CD4-positive, alpha-beta T cell treated with Interleukin-4 for 4 hours (primary cell): ENCODE measurements around the gene KAT2B.
"Not testable (repeated sequence)": the region's sequence is repeated elsewhere in the genome, so short reads cannot be mapped to it uniquely, and the experiment has no call there.

Experiments
- DNase-seq: peaks from one replicate; pipeline ENCODE4 v3.0.0-alpha.2; 2020

KAT2B gene

DNA sequence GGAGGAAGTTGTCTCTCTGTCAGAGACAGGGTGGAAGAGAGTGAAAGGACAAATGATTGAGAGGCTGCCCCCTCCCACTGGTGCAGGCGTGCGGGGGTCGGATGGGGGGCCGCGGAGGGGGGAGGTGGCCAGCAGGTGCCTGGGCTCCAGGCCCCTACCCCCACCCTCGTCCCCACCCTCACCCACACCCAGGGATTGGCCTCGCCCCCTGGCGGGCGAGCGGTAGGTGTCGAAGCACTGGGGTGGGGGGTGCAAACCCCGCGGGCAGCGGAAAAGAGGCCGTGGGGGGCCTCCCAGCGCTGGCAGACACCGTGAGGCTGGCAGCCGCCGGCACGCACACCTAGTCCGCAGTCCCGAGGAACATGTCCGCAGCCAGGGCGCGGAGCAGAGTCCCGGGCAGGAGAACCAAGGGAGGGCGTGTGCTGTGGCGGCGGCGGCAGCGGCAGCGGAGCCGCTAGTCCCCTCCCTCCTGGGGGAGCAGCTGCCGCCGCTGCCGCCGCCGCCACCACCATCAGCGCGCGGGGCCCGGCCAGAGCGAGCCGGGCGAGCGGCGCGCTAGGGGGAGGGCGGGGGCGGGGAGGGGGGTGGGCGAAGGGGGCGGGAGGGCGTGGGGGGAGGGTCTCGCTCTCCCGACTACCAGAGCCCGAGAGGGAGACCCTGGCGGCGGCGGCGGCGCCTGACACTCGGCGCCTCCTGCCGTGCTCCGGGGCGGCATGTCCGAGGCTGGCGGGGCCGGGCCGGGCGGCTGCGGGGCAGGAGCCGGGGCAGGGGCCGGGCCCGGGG lies at the start of gene KAT2B:
TSS of gene KAT2B (plus strand) at position 682 of the 783 bp plus-strand sequence. CDS start at position 714, 32 bp downstream.
- peak; percentile 81 for DNase-seq

DNA sequence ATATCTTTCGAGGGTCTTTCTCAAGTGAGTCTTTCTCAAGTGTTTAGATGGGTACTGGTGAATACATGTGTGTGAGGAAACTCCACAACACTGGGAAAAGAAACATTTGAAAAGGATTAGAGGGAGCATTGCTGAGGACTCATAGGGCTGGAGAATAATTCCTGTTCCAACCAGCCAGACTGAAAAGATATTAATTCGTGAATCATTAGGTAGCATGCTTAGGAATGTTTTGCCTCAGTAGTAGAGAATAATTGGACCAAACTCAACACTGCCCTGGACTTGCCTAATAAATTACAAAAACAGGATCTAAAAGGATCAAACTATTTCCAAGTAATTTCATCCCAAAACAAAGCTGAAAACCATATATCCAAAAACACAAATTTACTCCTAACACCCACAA lies 45.5 kb upstream of the KAT2B start:
- no peak for DNase-seq

GRCh38 chr3:19997502-19997901 lies 42.7 kb upstream of the KAT2B start:
- no peak for DNase-seq

GRCh38 chr3:20001932-20002331 lies 38.3 kb upstream of the KAT2B start:
- no peak for DNase-seq

- no peak for DNase-seq
These were observed 32.3 kb upstream of the KAT2B start for GRCh38 chr3:20007960-20008359.

DNA sequence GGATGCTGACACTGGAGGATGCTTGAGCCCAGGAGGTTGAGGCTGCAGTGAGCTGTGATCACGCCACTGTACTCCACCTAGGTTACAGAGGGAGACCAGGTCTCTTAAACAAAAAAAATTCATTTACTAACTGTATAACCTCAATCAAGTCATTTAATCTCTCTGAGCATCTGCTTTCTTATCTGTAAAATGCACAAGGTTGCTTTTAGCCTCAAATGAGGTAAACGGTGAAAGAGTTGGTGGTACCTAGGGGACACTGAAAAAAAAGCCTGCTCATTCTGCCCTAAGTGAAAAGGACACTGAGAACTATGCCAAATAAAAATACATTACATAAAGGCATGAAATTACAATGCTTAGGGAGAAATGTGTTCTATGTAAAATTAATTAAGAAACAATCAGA lies 31.6 kb upstream of the KAT2B start:
- DNase-seq, result no peak

DNA sequence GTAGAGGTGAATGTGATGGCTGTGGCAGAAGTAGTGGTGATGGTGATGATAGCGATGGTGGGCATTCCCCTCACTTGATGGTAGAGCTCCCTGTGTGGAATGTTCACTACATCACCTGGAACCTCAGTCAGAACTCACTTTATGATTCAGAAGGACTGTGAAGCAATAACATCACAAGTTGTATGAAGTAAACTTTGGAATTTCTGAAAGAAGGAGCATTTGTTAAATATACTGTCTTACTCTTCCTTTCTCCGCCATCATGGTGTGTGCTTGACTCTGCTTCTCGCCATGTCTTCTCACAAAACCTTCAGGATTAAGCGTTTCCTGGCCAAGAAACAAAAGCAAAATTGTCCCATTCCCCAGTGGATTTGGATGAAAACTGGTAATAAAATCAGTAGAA lies 28.1 kb upstream of the KAT2B start, which contains the start of gene PP2D1:
TSS of gene PP2D1 (minus strand) at position 101 of the 400 bp plus-strand sequence. CDS start 192 bp downstream, outside the sequence.
- DNase-seq, result no peak

DNA sequence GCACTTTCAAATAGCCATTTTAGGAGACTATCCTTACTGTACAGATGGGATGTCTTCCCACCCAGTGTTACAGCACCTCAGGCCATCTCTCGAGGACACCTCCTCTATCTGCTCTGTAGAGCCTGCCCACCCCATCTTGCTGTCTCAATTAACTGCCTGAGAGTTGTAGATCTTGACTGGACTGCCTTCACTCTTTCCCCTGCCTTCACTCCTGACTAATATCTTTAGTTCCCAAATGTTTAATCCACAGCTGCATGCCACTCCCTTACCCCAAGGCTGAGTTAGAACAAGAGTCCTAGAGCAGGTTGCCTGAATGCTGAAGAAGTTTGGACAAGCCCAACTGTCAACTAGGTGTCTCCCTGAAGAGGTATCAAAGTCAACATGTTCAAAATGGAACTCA lies 26.9 kb upstream of the KAT2B start:
- no peak for DNase-seq

- DNase-seq, result no peak
These were observed 24.7 kb upstream of the KAT2B start for GRCh38 chr3:20015525-20015924.

- DNase-seq, result not testable (repeated sequence)
These were observed 24.2 kb upstream of the KAT2B start for GRCh38 chr3:20016076-20016475.

DNA sequence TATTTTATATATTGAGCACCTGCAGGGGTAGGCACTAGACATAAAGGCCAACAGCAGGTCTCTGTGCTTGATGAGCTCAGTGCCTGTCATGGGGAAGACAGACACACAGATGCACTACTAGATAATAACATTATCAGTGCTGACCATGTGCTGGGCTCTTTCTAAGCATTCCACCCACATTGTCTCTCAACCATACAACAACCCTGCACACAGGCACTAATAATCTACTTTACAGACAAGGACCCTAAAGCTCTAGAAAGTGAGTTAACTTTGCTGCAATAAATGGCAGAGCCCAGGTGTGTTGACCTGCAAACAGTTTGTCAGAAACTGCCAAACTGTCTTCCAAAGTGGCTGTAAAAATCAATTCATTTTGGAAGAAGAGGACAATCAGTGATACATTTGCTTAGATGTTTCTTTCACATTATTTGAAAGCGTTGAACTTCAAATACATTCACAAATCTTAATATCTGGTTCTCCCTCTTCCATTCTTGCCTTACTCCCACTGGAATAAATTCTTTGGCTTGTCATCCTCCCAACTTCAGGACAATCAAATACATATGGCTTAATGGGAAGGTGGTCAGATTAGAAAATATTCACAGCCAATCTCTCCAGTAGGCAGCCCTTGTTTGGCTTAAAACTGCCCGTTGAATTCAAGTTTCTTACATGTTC lies 17.2 kb upstream of the KAT2B start:
- DNase-seq, result no peak

- no peak for DNase-seq
These were observed 16.4 kb upstream of the KAT2B start for GRCh38 chr3:20023623-20024405.

DNA sequence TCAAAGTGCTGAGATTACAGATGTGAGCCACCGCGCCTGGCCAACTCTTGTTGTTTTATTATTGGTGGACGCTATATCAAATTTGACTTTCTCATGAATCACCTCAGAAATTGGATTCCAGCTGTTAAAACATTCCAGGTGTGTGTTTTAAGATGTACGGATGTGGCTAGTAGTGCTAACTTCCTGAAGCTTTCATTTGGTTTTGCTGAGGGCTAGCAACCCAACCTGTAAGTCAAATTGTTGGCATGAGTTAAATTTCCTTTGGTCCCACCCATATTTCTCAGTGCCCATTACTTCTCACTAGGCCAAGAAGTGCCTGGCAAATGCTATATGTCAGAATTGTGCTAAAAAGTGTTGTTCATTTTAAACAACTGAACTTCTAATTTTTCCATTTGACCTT lies 13.1 kb upstream of the KAT2B start:
- no peak for DNase-seq

- DNase-seq, result no peak
These were observed 11.3 kb upstream of the KAT2B start for GRCh38 chr3:20028905-20029331.

DNA sequence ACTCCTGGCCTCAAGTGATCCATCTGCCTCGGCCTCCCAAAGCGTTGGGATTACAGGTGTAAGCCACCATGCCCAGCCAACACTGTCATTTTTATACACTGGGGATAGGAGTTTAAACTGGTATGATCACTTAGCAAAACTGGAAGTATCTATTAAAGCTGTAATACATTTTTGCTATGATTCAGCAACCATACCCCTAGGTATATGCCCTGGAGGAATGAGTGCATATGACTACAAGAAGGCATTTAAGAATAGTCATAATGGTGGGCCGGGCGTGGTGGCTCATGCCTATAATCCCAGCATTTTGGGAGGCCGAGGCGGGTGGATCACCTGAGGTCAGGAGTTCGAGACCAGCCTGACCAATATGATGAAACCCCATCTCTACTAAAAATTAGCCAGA lies 8.3 kb upstream of the KAT2B start:
- DNase-seq, result not testable (repeated sequence)

GRCh38 chr3:20035019-20035418 lies 5.2 kb upstream of the KAT2B start:
- DNase-seq, result no peak

GRCh38 chr3:20037255-20037996 lies 2.8 kb upstream of the KAT2B start:
- DNase-seq, result no peak

- no peak for DNase-seq
These were observed 1.4 kb upstream of the KAT2B start for GRCh38 chr3:20038699-20039465.

- no peak for DNase-seq
These were observed 831 bp upstream of the KAT2B start for GRCh38 chr3:20039466-20039764.

DNA sequence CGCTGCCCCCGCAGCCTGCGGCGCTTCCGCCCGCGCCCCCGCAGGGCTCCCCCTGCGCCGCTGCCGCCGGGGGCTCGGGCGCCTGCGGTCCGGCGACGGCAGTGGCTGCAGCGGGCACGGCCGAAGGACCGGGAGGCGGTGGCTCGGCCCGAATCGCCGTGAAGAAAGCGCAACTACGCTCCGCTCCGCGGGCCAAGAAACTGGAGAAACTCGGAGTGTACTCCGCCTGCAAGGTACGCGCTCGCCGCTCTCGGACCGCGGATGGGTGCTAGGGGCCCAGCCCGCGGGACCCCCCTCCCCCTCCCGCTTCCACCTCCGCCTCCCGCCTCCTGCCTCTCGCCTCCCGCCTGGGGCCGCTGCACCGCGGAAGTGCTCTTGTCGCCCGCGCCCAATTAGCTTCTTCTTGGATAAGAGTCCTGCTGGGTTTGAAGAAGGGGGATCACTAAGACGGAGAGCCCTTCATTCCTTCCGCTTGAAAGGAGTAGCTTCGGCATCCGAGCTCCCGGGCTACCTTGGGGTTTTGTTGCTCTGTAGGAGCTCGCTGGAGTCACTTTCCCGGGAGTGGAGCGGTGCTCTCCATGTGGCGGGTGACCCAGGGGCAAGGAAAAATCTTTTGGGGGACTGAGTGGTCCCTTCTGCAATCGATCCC lies 426 bp downstream of the KAT2B start:
- DNase-seq, result peak; percentile 64

DNA sequence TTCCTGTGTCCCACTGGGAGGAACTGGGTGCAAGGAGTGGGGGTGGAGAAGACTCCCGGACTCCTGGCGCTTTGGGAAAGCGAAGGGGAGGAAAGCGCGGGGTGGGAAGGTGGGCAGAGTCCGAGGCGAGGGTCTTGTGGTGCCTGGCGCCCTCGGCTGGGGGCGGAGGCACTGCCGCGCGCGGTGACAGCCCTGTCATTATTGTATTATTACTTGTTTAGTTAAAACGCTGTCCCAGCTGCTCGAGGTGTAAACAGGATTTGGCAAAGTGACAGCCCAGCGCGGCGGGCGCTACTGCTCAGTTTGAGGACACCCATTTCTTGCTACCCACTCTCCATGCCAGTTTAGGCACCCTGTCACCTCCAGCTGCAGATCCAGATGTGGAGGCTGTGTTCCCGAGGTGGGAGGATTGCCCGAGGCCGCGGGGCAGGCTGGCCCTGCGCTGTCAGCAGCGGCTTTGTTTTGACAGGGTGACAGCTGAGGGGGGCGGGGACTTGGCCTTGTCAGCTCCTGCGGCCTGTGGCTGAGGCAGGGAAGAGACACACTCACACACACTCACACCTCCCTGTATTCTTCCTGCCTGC lies 1.0 kb downstream of the KAT2B start:
- peak; percentile 75 for DNase-seq
